Activated CD4-positive, alpha-beta T cell treated with anti-CD3 and anti-CD28 coated beads for 36 hours (primary cell): ENCODE data around the gene BRD8. TPM values are rescaled to one million over a fixed set of nuclear protein-coding genes. Genes with fewer than 3 reads are reported as not detected.
A peak's percentile ranks its signal among the peaks of the same experiment; 100 is the strongest.

Experiments
- ATAC-seq: fragments of 200-7000 bp; cut with Tn5 transposase; one replicate; pipeline ENCODE4 v1.10.0; 2021; ENCODE audit warnings: mild to moderate bottlenecking, moderate library complexity
- CTCF ChIA-PET: fragments of 350-600 bp; sonication (Branson Sonifier 250); formaldehyde crosslinking; loops from one replicate; lab custom pipeline; 2021; ENCODE audit warnings: antibody characterized with exemption; lab: Charles Lee
- POLR2A ChIA-PET: fragments of 350-600 bp; sonication (Branson Sonifier 250); formaldehyde crosslinking; loops from one replicate; lab custom pipeline; 2021; ENCODE audit warnings: antibody characterized with exemption, inconsistent platforms; lab: Charles Lee
- DNase-seq: peaks from one replicate; pipeline ENCODE4 v3.0.0-alpha.2; 2020
- H3K27ac Mint-ChIP-seq: one replicate; pipeline ENCODE4 v1.8.0; 2021; ENCODE audit warnings: mixed read lengths
- H3K27me3 Mint-ChIP-seq: one replicate; pipeline ENCODE4 v1.8.0; 2021; ENCODE audit warnings: mixed read lengths
- H3K36me3 Mint-ChIP-seq: one replicate; pipeline ENCODE4 v1.8.0; 2021; ENCODE audit warnings: low read depth, mixed read lengths
- H3K4me1 Mint-ChIP-seq: one replicate; pipeline ENCODE4 v1.8.0; 2021; ENCODE audit warnings: mixed read lengths
- H3K4me3 Mint-ChIP-seq: one replicate; pipeline ENCODE4 v1.8.0; 2021; ENCODE audit warnings: mild to moderate bottlenecking, moderate library complexity, mixed read lengths
- H3K9me3 Mint-ChIP-seq: one replicate; pipeline ENCODE4 v1.8.0; 2021; ENCODE audit warnings: low read depth, mixed read lengths
- intact Hi-C, 2 experiments: fragments of 100-400 bp; cut with DNase I in 1 of 2; cut with micrococcal nuclease in 1 of 2; formaldehyde crosslinking; loops; one replicate each; pipeline versions ENCODE4 v1.14.2 to v1.15.1; 2022 to 2024; cut with DNase I, micrococcal nuclease
- total RNA-seq, 2 experiments: library from RNA; stranded (reverse); gene quantifications; one replicate each; pipeline ENCODE4 v1.2.3, GENCODE V29; 2021

BRD8 gene
- total RNA-seq, 2 experiments from 2014 or later, result 60.7 to 61.4 TPM

DNA sequence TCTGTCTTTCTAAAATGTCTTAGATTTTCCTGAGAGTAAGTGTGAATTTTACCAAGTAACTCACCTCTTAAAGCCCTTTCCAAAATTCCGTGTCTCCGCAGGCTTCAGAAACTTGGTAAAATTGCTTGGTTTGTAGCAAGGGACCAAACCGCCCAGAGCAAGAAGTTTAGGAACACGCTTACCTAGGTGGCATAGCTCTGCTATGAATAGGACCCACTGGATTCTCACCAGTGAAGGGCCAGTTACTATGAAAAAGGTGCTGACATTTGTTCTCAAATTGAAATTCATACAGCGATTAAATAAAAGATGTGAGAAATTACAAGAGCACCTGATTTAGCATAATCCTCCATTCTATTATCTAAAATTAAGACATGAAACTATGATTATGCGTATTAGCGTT is 45.9 kb downstream of the BRD8 start:
- Mint-ChIP-seq H3K36me3 (no peaks in the 10 kb centered on the region), H3K4me1 (peaks cover 3% of the 10 kb centered on the region), H3K27ac (no peak overlapping the region), H3K4me3 (peak overlapping the region; percentile 68), H3K27me3 (peaks cover 2% of the 10 kb centered on the region), H3K9me3 (no peaks in the 10 kb centered on the region)
- intact Hi-C loops, result loop anchor here in 1 of 2 experiments (10.0 kb wide), 1 partner anchor 498 kb away; no protein-coding TSS in a partner anchor
- ChIA-PET POLR2A (interaction anchor here (0.6 kb wide), 1 partner anchor 372 kb away, joined by 3 read pairs; no protein-coding TSS in a partner anchor), CTCF (interaction anchor here (0.6 to 8.1 kb wide), 20 partner anchors 8 to 503 kb away, joined by 3 to 127 read pairs (median 5); partner anchors contain the start of gene FAM13B)
- ATAC-seq (no peak), DNase-seq (no peak)

DNA sequence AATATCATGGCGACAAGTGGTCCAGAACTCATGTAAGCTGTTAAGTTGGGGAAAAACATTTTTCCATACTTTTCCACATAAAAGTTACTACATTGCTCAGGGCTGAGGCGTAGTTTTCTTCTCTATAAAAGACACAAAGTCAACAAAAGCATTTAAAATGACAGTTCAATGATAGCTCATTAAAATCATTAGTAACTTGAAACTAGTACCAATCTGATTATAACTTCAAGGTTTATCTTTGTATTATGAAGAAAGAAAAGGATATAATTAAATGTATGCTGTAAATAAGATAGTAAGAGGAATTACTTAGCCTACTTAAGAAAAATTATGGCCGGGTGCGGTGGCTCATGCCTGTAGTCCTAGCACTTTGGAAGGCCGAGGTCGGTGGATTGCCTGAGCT is 49.1 kb downstream of the BRD8 start:
- H3K4me3 Mint-ChIP-seq, result no peak overlapping the region
- no peak overlapping the region for H3K27ac Mint-ChIP-seq
- no peaks in the 10 kb centered on the region for H3K9me3 Mint-ChIP-seq
- H3K27me3 Mint-ChIP-seq, result peaks cover 2% of the 10 kb centered on the region
- peaks cover 3% of the 10 kb centered on the region for H3K4me1 Mint-ChIP-seq
- DNase-seq (no peak), ATAC-seq (no peak)
- intact Hi-C loops, result no loop called here
- CTCF ChIA-PET, result interaction anchor here (1.2 to 8.1 kb wide), 5 partner anchors 19 to 351 kb away, joined by 3 to 127 read pairs (median 4); no protein-coding TSS in a partner anchor
- POLR2A ChIA-PET, result no interaction called here
- no peaks in the 10 kb centered on the region for H3K36me3 Mint-ChIP-seq

DNA sequence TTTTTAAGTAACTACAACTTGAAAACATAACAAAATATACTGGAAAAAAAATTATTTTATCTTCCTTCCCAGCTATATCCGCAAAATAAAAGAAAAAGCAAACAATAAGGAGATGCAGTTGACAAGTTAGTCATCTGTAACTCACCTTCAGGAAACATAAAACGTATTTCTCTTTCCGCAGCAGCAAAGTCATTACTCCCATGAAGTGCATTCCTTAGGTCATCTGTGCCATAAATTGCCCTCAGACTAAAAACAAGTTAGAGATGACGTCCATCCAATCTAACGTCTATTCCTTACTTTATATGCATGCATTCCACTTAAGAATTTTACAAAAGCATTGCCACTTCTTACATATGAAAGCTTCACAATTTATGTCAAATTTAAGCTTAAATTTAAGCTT is 50.1 kb downstream of the BRD8 start:
- ChIA-PET CTCF (interaction anchor here (0.7 to 8.1 kb wide), 4 partner anchors 18 to 499 kb away, joined by 3 to 127 read pairs (median 4); no protein-coding TSS in a partner anchor), POLR2A (no interaction called here)
- Mint-ChIP-seq H3K4me1 (peaks cover 2% of the 10 kb centered on the region), H3K27me3 (no peaks in the 10 kb centered on the region), H3K4me3 (no peak overlapping the region), H3K36me3 (no peaks in the 10 kb centered on the region), H3K27ac (no peak overlapping the region), H3K9me3 (no peaks in the 10 kb centered on the region)
- ATAC-seq (no peak), DNase-seq (no peak)
- intact Hi-C loops, result no loop called here

DNA sequence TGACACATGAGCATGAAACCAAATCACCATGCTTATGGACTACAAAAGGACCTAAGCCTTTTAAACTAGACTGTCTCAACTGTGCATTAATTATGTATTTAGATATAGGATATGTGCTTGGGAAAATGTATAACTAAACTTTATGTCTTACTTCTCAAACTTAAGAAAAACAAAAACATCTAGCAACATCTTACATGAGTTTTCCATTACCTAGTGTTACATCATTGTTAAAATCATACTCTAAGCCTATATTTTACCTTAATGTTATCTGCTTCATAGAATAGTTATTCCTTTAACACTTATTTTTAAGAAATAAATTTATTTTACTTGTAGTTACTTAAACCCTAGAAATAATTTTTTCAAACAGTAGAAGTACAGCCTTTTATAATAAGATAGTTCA is 63.2 kb downstream of the BRD8 start:
- ChIA-PET POLR2A (no interaction called here), CTCF (no interaction called here)
- Mint-ChIP-seq H3K27me3 (no peaks in the 10 kb centered on the region), H3K9me3 (peaks cover 2% of the 10 kb centered on the region), H3K27ac (no peak overlapping the region), H3K4me1 (no peaks in the 10 kb centered on the region), H3K4me3 (no peak overlapping the region), H3K36me3 (no peaks in the 10 kb centered on the region)
- ATAC-seq (no peak), DNase-seq (no peak)
- intact Hi-C loops, result no loop called here

DNA sequence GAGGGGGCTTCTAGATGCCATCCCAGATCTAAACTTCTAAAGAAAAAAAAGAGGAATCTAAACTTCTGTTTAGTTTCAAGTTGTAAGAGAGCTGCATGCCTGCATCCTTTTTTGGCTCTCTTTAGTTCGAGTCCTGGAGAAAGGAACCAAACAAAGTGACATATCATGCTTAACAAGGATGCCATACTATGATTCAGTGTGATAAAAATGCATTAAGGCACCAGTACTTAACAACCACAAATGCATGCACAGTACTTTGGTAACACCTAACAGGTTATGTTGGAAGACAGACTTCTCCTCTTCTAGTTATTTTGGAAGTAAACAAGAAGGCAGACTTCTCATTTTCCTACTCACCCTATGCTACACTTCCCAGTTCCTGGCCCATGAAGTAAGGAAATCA is 66.5 kb downstream of the BRD8 start:
- no peaks in the 10 kb centered on the region for H3K36me3 Mint-ChIP-seq
- CTCF ChIA-PET, result interaction anchor here (1.1 kb wide), 2 partner anchors 9 to 482 kb away, joined by 3 to 4 read pairs; no protein-coding TSS in a partner anchor
- peaks cover 2% of the 10 kb centered on the region for H3K9me3 Mint-ChIP-seq
- intact Hi-C loops, result no loop called here
- H3K4me1 Mint-ChIP-seq, result no peaks in the 10 kb centered on the region
- no peak overlapping the region for H3K27ac Mint-ChIP-seq
- ATAC-seq, result no peak
- no peak overlapping the region for H3K4me3 Mint-ChIP-seq
- POLR2A ChIA-PET, result no interaction called here
- DNase-seq, result no peak
- no peaks in the 10 kb centered on the region for H3K27me3 Mint-ChIP-seq

DNA sequence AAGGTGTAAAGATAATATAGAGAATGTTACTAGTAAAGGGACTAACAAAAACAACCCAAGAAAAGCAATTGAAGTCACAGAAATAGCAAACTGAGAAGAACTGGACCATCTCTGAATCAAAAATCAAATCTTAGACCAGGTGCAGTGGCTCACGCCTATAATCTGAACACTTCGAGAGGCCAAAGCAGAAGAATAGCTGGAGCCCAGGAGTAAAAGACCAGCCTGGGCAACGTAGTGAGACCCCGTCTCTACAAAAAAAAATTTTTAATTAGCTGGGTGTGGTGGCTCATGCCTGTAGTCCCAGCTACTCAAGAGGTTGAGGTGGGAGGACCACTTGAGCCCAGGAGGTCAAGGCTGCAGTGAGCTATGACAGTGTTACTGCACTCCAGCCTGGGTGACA is 67.2 kb downstream of the BRD8 start:
- H3K27me3 Mint-ChIP-seq, result no peaks in the 10 kb centered on the region
- POLR2A ChIA-PET, result no interaction called here
- no peak for ATAC-seq

DNA sequence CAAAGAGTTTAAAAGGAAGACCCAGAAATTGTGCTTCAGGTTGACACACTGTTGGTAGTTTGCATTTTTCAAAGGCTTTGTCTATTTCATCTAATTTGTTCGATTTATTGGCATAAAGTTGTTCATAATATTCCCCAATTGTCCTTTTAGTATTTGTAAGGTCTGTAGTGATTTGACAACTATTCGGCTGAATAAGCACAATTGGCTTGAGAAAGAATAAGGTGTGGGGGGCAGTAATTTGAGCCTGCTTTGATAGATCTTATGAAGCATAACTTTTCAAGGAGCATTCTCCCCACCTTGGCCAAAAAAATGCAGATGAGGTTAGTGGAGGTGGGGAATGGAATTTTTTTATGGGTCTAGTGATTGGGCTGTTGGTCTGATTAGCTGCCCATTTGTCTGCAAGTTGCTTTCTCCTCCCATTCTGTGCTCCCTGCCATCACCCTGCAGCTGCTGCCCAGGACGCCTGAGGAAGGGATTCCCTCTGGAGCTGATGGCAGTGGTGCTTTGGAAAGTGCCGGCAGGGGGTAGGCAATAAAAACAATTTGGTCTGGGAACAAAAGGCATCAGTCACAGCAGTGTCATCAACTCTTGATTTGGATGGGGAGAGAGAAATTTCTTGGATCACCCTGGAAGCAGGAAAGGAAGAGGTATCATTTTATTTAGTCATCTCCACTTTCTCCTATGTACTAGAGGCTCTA is 68.0 kb downstream of the BRD8 start:
- intact Hi-C loops, result no loop called here
- ChIA-PET CTCF (interaction anchor here (0.6 to 1.6 kb wide), 4 partner anchors 14 to 562 kb away, joined by 3 to 4 read pairs (median 4); no protein-coding TSS in a partner anchor), POLR2A (no interaction called here)
- Mint-ChIP-seq H3K27ac (no peak overlapping the region), H3K36me3 (no peaks in the 10 kb centered on the region), H3K27me3 (no peaks in the 10 kb centered on the region), H3K4me3 (no peak overlapping the region), H3K9me3 (no peaks in the 10 kb centered on the region), H3K4me1 (no peaks in the 10 kb centered on the region)
- no peak for DNase-seq
- ATAC-seq, result no peak

More for the DNA sequence above, 67.2 kb downstream of the BRD8 start:
- intact Hi-C loops, result no loop called here
- DNase-seq, result no peak
- Mint-ChIP-seq H3K4me3 (no peak overlapping the region), H3K4me1 (no peaks in the 10 kb centered on the region), H3K36me3 (no peaks in the 10 kb centered on the region), H3K9me3 (no peaks in the 10 kb centered on the region), H3K27ac (no peak overlapping the region)
- CTCF ChIA-PET, result interaction anchor here (0.7 to 1.6 kb wide), 4 partner anchors 8 to 482 kb away, joined by 3 to 4 read pairs (median 4); no protein-coding TSS in a partner anchor

DNA sequence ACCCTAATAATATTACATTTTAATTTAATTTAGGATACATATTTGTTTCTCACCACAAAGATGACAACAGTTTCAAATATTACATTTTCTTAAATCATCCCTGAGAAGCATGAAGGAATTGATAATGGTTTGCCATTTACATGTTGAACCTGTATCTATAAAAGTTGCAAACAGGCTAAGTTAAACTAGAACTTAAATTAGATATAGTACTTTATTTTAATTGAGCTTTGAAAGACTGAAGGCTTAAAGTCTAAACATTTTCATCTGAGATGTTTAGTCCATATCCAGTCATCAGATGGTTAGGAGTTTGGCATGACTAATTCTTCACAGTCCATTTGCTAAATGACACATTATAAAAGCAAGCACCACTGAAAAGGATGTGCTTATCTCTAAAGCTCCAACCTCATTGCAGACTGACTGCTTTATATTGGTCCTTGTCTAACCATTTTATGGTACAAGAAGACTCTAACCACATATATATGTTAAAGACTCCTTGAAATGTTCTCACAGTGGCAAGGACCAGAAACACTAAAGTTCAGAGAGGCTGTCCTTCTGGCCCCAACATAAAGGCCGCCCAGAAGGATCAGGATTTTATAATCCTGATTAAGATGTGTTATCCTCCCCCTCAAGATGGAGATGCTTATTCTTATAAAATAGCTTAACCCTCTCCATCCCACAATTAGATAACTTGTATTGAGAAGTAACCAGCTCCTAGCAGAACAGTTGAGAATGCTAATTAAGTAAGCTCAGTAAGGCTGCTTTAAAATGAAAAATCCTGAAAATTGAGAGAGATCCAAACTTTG is 68.8 kb downstream of the BRD8 start:
- ATAC-seq (peak; percentile 47), DNase-seq (no peak)
- intact Hi-C loops, result no loop called here
- Mint-ChIP-seq H3K27ac (no peak overlapping the region), H3K4me1 (no peaks in the 10 kb centered on the region), H3K27me3 (no peaks in the 10 kb centered on the region), H3K4me3 (no peak overlapping the region), H3K9me3 (no peaks in the 10 kb centered on the region), H3K36me3 (no peaks in the 10 kb centered on the region)
- POLR2A ChIA-PET, result no interaction called here
- CTCF ChIA-PET, result interaction anchor here (0.6 to 1.6 kb wide), 6 partner anchors 15 to 561 kb away, joined by 3 to 4 read pairs (median 3); no protein-coding TSS in a partner anchor

DNA sequence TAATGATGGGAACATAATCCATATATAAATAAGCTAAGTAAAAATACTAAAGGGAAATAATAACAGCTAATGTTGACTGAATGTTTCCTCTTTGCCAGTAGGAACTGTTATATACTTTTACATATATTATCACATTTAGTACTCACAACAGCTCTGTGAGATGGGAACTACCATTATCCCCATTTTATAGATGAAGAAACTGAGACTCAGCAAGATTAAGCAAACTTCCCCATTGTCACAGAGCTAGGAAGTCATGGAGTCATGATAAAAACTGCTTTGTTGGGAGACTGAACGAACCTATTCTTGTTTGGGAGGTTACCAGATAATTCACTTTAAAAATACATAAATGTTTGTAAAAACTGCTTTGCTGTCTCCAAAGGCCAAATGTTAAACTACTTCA is 71.2 kb downstream of the BRD8 start:
- ChIA-PET POLR2A (no interaction called here), CTCF (interaction anchor here (1.0 to 2.0 kb wide), 4 partner anchors 24 to 328 kb away, joined by 3 to 6 read pairs (median 4); no protein-coding TSS in a partner anchor)
- H3K36me3 Mint-ChIP-seq, result no peaks in the 10 kb centered on the region
- DNase-seq, result no peak
- intact Hi-C loops, result no loop called here
- no peaks in the 10 kb centered on the region for H3K4me1 Mint-ChIP-seq
- no peak overlapping the region for H3K27ac Mint-ChIP-seq
- ATAC-seq, result no peak
- no peaks in the 10 kb centered on the region for H3K27me3 Mint-ChIP-seq
- no peak overlapping the region for H3K4me3 Mint-ChIP-seq
- no peaks in the 10 kb centered on the region for H3K9me3 Mint-ChIP-seq

DNA sequence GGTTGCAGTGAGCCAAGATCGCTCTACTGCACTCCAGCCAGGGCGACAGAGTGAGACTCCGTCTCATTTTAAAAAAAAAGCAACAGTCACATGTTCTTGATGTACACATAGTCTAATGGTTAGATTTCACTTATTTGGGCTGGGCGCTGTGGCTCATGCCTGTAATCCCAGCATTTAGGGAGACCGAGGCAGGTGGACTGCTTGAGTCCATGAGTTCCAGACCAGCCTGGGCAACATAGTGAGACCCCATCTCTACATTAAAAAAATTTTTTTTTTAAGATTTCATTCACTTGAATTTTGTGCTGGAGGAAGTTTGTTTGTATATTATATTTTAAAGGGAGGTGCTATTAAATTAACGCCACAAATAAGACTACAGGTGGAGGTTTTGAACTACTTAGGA is 72.7 kb downstream of the BRD8 start:
- H3K27me3 Mint-ChIP-seq, result peaks cover 2% of the 10 kb centered on the region
- H3K27ac Mint-ChIP-seq, result no peak overlapping the region
- POLR2A ChIA-PET, result no interaction called here
- H3K4me1 Mint-ChIP-seq, result no peaks in the 10 kb centered on the region
- CTCF ChIA-PET, result interaction anchor here (0.8 kb wide), 1 partner anchor 47 kb away, joined by 3 read pairs; no protein-coding TSS in a partner anchor
- no peaks in the 10 kb centered on the region for H3K36me3 Mint-ChIP-seq
- H3K9me3 Mint-ChIP-seq, result no peaks in the 10 kb centered on the region
- H3K4me3 Mint-ChIP-seq, result no peak overlapping the region
- ATAC-seq (no peak), DNase-seq (no peak)
- intact Hi-C loops, result no loop called here

DNA sequence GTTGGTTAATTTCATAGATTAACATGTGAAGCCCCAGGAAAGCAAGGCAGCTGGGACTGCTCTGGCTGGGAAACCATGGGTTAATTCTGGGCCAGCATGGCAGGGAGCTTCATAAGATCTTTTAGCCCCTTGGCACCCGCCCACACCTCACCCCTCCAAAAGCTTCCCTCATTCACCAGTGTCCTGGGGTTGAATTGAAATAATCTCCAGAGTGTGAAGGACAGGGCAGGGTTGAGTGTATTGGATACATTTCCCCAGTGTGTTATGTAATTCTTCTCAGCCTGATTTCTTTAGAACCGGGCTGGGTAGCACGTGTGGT is 75.2 kb downstream of the BRD8 start:
- DNase-seq (no peak), ATAC-seq (no peak)
- ChIA-PET POLR2A (no interaction called here), CTCF (interaction anchor here (0.6 to 1.4 kb wide), 7 partner anchors 8 to 297 kb away, joined by 3 to 5 read pairs (median 3); no protein-coding TSS in a partner anchor)
- Mint-ChIP-seq H3K36me3 (no peaks in the 10 kb centered on the region), H3K4me1 (no peaks in the 10 kb centered on the region), H3K9me3 (no peaks in the 10 kb centered on the region), H3K4me3 (no peak overlapping the region), H3K27me3 (peaks cover 7% of the 10 kb centered on the region), H3K27ac (no peak overlapping the region)
- intact Hi-C loops, result no loop called here
